OCI-LY7 (cell line): ENCODE data around the gene UBXN11. TPM values are rescaled to one million over a fixed set of nuclear protein-coding genes. Genes with fewer than 3 reads are reported as not detected.
"Not testable (repeated sequence)": the region's sequence is repeated elsewhere in the genome, so short reads cannot be mapped to it uniquely, and the experiment has no call there.

Source experiments
- BruUV-seq: library from RNA; stranded (reverse); fragments of 400-500 nt; replicated peaks from 2 replicates; lab custom pipeline; 2021; lab: Mats Ljungman, UMichigan
- CTCF ChIA-PET: fragments of 300-600 bp; sonication (Branson Sonifier 250); formaldehyde crosslinking; loops from one replicate; lab custom pipeline; 2022; ENCODE audit warnings: antibody characterized with exemption; ENCODE audit not compliant: unreplicated experiment; lab: Charles Lee
- POLR2A ChIA-PET: fragments of 300-600 bp; sonication (Branson Sonifier 250); formaldehyde crosslinking; loops from one replicate; lab custom pipeline; 2022; ENCODE audit warnings: antibody characterized with exemption; lab: Charles Lee
- DNase-seq: peaks from one replicate; pipeline ENCODE4 v3.0.0-alpha.2; 2015; ENCODE audit warnings: low spot score
- H2AFZ ChIP-seq: fragments of 200-600 bp; sonication (generic), shearing (Covaris generic); 2 replicates; pipeline ENCODE4 v1.6.1; 2014; ENCODE audit warnings: mild to moderate bottlenecking, antibody characterized with exemption, low read length, moderate library complexity
- H3K27ac ChIP-seq: fragments of 200-600 bp; sonication (generic); 2 replicates; pipeline ENCODE4 v1.5.1; 2014; ENCODE audit warnings: mixed run types, low read depth, mild to moderate bottlenecking, moderate library complexity, low read length, inconsistent platforms; ENCODE audit not compliant: poor library complexity, severe bottlenecking
- H3K36me3 ChIP-seq: fragments of 200-600 bp; sonication (generic); 2 replicates; pipeline ENCODE4 v1.6.1; 2014; ENCODE audit warnings: mild to moderate bottlenecking, antibody characterized with exemption, low read length, moderate library complexity, mixed read lengths; ENCODE audit not compliant: insufficient read depth
- H3K4me1 ChIP-seq: fragments of 200-600 bp; sonication (generic); 2 replicates; pipeline ENCODE4 v1.5.1; 2014; ENCODE audit warnings: mild to moderate bottlenecking, low read length; ENCODE audit not compliant: insufficient read depth, poor library complexity, severe bottlenecking
- H3K4me2 ChIP-seq: fragments of 200-600 bp; sonication (generic); 2 replicates; pipeline ENCODE4 v1.6.1; 2014; ENCODE audit warnings: mild to moderate bottlenecking, low read length
- H3K4me3 ChIP-seq: fragments of 200-600 bp; sonication (generic); 2 replicates; pipeline ENCODE4 v1.5.1; 2014; ENCODE audit warnings: mild to moderate bottlenecking, low read depth, low read length; ENCODE audit not compliant: poor library complexity, severe bottlenecking
- H3K79me2 ChIP-seq: fragments of 200-600 bp; sonication (generic); 2 replicates; pipeline ENCODE4 v1.6.1; 2016; ENCODE audit warnings: low read depth, mild to moderate bottlenecking, low read length, moderate library complexity, mixed read lengths; ENCODE audit not compliant: insufficient read depth
- H3K9me2 ChIP-seq: fragments of 200-600 bp; sonication (generic); 2 replicates; pipeline ENCODE4 v1.6.1; 2016; ENCODE audit warnings: mild to moderate bottlenecking, low read length, mixed read lengths; ENCODE audit not compliant: insufficient read depth
- H3K9me3 ChIP-seq: fragments of 200-600 bp; sonication (generic); 2 replicates; pipeline ENCODE4 v1.6.1; 2014; ENCODE audit warnings: mild to moderate bottlenecking, mixed run types, low read length, mixed read lengths
- H4K20me1 ChIP-seq: fragments of 200-600 bp; sonication (generic); 2 replicates; pipeline ENCODE4 v1.6.1; 2014; ENCODE audit warnings: mild to moderate bottlenecking, antibody characterized with exemption, low read length, moderate library complexity, mixed read lengths; ENCODE audit not compliant: insufficient read depth
- CTCF ChIP-seq: fragments of 200-600 bp; sonication (generic); conservative IDR thresholded peaks from 2 replicates; pipeline ENCODE4 v1.5.1; 2014; ENCODE audit warnings: mild to moderate bottlenecking, antibody characterized with exemption, low read length, moderate library complexity, mixed read lengths
- EZH2phosphoT487 ChIP-seq: fragments of 200-600 bp; sonication (generic); IDR thresholded peaks from 2 replicates; pipeline ENCODE4 v1.6.1; 2018; ENCODE audit warnings: low read depth, borderline replicate concordance, mild to moderate bottlenecking, mixed run types, antibody characterized with exemption, low read length, moderate library complexity, mixed read lengths
- intact Hi-C: fragments of 100-400 bp; cut with micrococcal nuclease; formaldehyde crosslinking; loops from one replicate; pipeline ENCODE4 v1.10.0; 2022; ENCODE audit not compliant: unreplicated experiment
- total RNA-seq, 2 experiments: library from RNA; depleted of rRNA in 1 of 2; stranded (reverse); fragments of >200 nt in 1 of 2; shearing (Covaris generic) in 1 of 2; gene quantifications; 2 replicates each; pipeline ENCODE4 v1.2.3, GENCODE V29; 2014 to 2022

UBXN11 gene
- total RNA-seq, 2 experiments from 2014 or later, result 75.8 to 111 TPM

- no peaks in the 10 kb centered on the region for H4K20me1 ChIP-seq
- H3K9me3 ChIP-seq, result no peaks in the 10 kb centered on the region
- H3K9me2 ChIP-seq, result no peaks in the 10 kb centered on the region
- H3K4me3 ChIP-seq, result peak overlapping the region; percentile 93
- no TSS peak for BruUV-seq
- CTCF ChIA-PET, result interaction anchor here (0.9 to 3.2 kb wide), 4 partner anchors 9 to 30 kb away, joined by 3 to 30 read pairs (median 10); no protein-coding TSS in a partner anchor
- POLR2A ChIA-PET, result interaction anchor here (0.6 to 11.7 kb wide), 5 partner anchors 8 to 40 kb away, joined by 3 to 273 read pairs (median 13); partner anchors contain the start of gene UBXN11
- TF ChIP-seq CTCF (no peak), EZH2phosphoT487 (no peak)
- peak; percentile 57 for DNase-seq
- H3K4me2 ChIP-seq, result peak overlapping the region; percentile 95
- peaks cover 35% of the 10 kb centered on the region for H3K79me2 ChIP-seq
- no peak overlapping the region; the same call in 1 of the 2 replicates for H2AFZ ChIP-seq
- peaks cover 71% of the 10 kb centered on the region for H3K4me1 ChIP-seq
- intact Hi-C loops, result loop anchor here (1.0 to 10.0 kb wide), 3 partner anchors 9 to 229 kb away; no protein-coding TSS in a partner anchor
- peaks cover 19% of the 10 kb centered on the region for H3K36me3 ChIP-seq
- peak overlapping the region; percentile 91 for H3K27ac ChIP-seq
Observed at GRCh38 chr1:26315874-26316850, 9.7 kb upstream of the UBXN11 start.

- no TSS peak for BruUV-seq
- DNase-seq, result no peak
- H3K4me3 ChIP-seq, result peak overlapping the region; percentile 93
- no peaks in the 10 kb centered on the region for H4K20me1 ChIP-seq
- H2AFZ ChIP-seq, result no peak overlapping the region; the same call in 1 of the 2 replicates
- peaks cover 59% of the 10 kb centered on the region for H3K4me1 ChIP-seq
- no peak for TF ChIP-seq CTCF
- TF ChIP-seq EZH2phosphoT487, result no peak
- H3K27ac ChIP-seq, result peak overlapping the region; percentile 91
- peak overlapping the region; percentile 95 for H3K4me2 ChIP-seq
- intact Hi-C loops, result loop anchor here (10.0 kb wide), 1 partner anchor 230 kb away; no protein-coding TSS in a partner anchor
- peaks cover 27% of the 10 kb centered on the region for H3K79me2 ChIP-seq
- H3K9me3 ChIP-seq, result no peaks in the 10 kb centered on the region
- peaks cover 7% of the 10 kb centered on the region; the same call in 1 of the 2 replicates for H3K36me3 ChIP-seq
- no peaks in the 10 kb centered on the region for H3K9me2 ChIP-seq
- ChIA-PET POLR2A (interaction anchor here (0.6 to 11.7 kb wide), 5 partner anchors 8 to 73 kb away, joined by 5 to 273 read pairs (median 9); partner anchors contain the start of gene UBXN11), CTCF (interaction anchor here (1.1 to 2.8 kb wide), 2 partner anchors 26 to 29 kb away, joined by 4 to 15 read pairs; no protein-coding TSS in a partner anchor)
Observed at GRCh38 chr1:26314501-26314900, 8.1 kb upstream of the UBXN11 start.

GRCh38 chr1:26307966-26308899 lies 1.8 kb upstream of the UBXN11 start:
- not testable (repeated sequence) for H4K20me1 ChIP-seq, H3K36me3 ChIP-seq, BruUV-seq, DNase-seq, H3K9me2 ChIP-seq, H3K9me3 ChIP-seq
- ChIA-PET POLR2A (interaction anchor here (0.6 to 7.9 kb wide), 13 partner anchors 9 to 1425 kb away, joined by 3 to 106 read pairs (median 4); partner anchors contain the start of genes CD52 and SH3BGRL3), CTCF (interaction anchor here (0.6 to 2.3 kb wide), 5 partner anchors 10 to 226 kb away, joined by 3 to 23 read pairs (median 4); partner anchors contain the start of gene CD52)
- peak overlapping the region; percentile 94 for H3K4me2 ChIP-seq
- H3K4me3 ChIP-seq, result peak overlapping the region; percentile 95
- intact Hi-C loops, result loop anchor here (1.0 kb wide), 2 partner anchors 7 to 19 kb away; no protein-coding TSS in a partner anchor
- H3K79me2 ChIP-seq, result peaks cover 31% of the 10 kb centered on the region
- peak overlapping the region; percentile 23; the same call in 1 of the 2 replicates for H2AFZ ChIP-seq
- peaks cover 62% of the 10 kb centered on the region for H3K4me1 ChIP-seq
- H3K27ac ChIP-seq, result peak overlapping the region; percentile 98
